LNCAP (cell line): Measurements from ENCODE around the gene NXT1.

Experiments used
- TF ChIP-seq, protein P1 (sequence below): fragments of 450-650 bp; IDR thresholded peaks from 2 replicates; pipeline ENCODE4 v1.5.1; 2017; ENCODE audit warnings: mild to moderate bottlenecking

The NXT1 gene

DNA sequence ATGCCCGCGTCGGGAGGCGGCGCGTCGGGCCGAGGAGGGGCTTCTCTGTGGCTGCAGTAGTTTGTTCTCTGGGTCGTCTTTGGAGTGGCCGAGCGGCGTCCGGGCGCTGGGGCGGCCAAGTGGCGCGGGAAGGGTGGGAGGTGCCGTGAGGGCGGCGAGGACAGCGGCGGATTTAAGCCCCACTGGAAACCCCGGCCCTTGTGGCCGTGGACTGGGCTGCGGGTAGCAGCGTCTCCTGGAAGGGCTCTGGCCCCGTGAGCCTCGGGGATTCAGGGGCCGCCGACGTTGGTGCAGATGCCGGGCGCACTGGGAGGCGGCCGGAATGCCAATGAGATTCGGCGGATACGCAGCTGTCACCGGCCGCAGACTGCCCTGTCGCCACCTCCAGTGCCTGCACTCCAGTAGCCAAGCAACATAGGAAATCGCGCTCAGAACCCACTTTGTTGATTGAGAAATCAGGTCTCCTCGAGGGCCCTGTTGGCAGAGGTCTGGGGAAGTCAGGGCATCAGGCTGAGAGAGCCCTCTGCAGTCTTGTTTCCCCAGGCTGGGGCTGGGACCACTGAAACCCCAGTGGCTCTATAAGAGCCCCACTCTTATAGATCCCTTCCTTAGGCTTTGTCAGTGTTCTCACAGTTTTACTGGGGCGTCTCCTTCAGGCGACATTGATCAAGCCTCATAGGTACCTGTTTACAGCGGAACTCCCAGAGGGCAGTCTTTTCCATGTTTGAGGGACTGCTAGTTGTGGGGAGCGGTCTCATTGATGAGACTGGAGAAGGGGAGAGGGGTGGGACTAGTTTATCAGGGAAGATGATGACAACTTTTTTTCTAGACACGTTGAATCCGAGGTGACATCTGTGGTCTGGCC, 12.0 kb downstream of the NXT1 start:
- TF ChIP-seq, protein P1, sequence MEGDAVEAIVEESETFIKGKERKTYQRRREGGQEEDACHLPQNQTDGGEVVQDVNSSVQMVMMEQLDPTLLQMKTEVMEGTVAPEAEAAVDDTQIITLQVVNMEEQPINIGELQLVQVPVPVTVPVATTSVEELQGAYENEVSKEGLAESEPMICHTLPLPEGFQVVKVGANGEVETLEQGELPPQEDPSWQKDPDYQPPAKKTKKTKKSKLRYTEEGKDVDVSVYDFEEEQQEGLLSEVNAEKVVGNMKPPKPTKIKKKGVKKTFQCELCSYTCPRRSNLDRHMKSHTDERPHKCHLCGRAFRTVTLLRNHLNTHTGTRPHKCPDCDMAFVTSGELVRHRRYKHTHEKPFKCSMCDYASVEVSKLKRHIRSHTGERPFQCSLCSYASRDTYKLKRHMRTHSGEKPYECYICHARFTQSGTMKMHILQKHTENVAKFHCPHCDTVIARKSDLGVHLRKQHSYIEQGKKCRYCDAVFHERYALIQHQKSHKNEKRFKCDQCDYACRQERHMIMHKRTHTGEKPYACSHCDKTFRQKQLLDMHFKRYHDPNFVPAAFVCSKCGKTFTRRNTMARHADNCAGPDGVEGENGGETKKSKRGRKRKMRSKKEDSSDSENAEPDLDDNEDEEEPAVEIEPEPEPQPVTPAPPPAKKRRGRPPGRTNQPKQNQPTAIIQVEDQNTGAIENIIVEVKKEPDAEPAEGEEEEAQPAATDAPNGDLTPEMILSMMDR = no peak

DNA sequence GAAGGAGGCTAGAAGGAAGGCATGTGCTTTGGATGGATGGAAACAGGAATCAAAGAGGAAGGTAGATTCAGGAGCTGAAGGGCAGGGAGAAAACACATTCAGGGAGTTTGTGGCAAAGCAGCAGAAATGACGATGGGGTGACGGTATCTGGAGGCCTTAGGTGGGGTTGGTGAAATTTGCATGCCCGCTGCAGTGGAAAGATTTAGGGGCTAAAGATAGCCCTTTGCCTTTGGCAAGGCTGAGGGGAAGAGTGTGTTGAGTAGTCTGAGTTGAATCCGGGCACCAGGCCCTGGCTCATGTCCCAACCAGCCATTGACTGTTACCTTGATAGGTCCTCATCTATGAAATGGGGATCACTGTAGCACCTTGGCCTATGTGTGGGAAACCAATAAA, 12.7 kb downstream of the NXT1 start:
- TF ChIP-seq, protein P1 = no peak

DNA sequence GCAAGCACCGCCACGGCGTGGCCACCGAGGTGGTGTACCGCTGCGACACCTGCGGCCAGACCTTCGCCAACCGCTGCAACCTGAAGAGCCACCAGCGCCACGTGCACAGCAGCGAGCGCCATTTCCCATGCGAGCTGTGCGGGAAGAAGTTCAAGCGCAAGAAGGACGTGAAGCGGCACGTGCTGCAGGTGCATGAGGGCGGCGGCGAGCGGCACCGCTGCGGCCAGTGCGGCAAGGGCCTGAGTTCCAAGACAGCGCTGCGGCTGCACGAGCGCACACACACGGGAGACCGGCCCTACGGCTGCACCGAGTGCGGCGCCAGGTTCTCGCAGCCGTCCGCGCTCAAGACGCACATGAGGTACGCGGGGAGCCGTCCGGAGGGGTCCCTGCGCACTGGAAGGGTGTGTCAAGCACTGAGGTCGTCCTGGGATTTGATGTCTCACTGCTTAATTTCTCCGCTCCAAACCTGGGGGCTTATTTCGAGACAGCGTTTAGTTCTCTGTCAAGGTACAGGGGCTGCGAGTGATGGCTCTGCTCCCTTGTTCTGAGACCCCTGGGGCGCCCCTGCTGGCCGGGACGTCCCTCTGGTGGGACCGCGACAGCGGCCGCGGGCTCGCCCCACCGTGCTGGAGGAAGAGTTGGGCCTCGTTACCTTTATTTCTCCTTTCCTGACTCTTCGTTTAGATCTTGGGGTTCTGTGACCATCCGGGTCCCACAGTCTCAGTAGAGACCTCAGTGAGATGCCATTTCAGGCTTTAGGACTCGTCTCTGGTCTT, 15.0 kb downstream of the NXT1 start:
- TF ChIP-seq, protein P1 = no peak

DNA sequence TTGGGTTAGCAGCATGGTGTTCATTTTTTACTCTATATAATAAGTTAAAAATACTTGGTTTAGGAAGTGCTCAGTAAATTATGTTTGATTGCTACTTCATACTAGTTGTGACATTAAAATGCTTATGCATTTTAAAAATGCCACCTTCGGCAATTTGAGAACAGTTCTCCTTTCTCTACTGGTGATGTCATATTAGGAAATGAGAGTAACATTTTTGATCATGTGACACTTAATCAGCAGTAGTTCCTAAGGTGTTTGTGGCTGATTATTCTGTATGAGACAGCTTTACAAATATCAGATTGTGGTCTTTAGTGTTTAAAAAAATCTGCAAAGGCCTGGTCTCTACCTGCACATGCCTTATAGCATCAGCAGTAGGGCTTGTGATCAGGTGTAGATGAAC, 15.8 kb downstream of the NXT1 start:
- TF ChIP-seq, protein P1 = no peak

DNA sequence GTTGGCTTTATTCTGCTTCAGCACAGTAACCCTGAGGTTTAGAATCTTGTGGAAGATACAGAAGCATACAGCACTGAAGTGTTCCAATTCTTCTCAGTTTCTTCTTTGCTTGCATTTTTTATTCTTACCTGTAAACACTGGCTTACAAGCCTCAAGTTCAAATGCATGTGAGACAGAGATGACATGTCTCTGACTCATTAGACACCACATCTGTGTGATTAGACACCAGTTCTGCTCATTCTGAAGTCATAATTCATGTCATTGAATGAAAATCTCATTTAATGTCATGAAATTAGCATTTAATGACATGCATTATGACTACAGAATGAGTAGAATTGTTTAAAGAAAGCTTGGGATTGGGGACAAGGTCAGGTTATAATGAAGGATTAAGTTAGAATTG, 17.2 kb downstream of the NXT1 start:
- TF ChIP-seq, protein P1 = no peak

DNA sequence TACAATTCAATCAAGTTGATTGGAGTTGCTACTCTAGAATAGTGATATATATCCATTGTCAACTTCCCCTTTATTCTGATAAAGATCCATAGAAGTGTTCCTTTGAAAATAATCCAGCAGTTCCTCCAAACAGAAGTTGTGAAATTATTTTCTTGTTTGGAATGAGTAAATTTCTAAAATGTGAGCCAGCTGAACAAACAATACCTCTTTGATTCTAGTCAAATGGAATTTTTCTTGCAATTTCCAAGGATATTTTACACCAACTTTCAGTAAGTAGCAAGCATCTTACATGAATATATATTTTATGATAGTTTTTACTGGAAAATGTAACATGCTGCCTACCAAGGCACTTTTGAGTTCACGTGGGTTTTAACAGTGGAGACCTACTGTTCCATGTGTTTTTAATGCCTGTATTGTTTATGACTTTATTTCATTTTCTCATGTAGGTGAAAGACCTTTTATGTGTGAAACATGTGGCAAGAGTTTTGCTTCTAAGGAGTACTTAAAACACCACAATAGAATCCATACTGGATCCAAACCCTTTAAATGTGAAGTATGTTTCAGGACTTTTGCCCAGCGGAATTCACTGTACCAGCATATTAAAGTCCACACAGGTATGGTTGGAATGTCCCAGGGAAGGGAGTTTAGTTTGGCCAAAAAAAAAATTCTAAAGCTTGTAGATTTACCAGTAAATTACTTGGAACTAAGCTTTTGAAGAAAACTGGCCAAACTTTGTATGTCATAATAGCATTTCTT, 17.9 kb downstream of the NXT1 start:
- TF ChIP-seq, protein P1 = no peak

DNA sequence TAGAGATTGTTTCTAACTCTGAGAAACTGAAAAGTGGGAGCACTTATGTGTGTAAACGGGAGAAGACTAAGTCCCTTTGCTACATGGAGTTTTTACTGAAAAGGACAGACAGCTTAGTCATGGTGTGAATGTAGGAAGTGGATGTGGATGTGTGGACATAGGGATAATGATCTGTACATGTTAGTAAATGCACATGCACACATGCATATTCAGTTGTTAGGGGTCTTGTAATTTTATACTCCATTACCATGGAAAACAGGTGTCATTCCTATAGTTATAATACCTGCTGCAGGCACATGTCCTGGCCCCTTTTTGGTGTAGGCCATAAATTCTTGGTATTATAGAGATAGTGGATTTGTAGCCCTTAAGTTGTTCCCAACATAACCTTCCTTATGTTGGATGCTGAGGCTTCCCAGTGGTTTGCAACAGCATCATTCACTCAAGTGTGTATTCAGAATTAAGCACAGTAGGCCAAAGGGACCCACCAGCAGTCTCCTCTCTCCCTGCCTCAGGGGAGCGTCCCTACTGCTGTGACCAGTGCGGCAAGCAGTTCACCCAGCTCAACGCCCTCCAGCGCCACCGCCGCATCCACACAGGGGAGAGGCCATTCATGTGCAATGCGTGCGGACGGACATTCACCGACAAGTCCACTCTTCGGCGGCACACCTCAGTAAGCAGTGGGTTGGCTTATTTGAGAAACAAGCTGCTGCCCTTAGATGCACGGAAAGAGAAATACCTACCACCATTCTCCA, 18.7 kb downstream of the NXT1 start:
- TF ChIP-seq, protein P1 = no peak
